K562 (cell line): ENCODE measurements around the gene EVI5L. TPM values are rescaled to one million over a fixed set of nuclear protein-coding genes. Genes with fewer than 3 reads are reported as not detected.

Source experiments
- ATAC-seq: fragments of 200-7000 bp; cut with Tn5 transposase; 3 replicates; pipeline ENCODE4 v1.9.1; 2020; ENCODE audit warnings: moderate library complexity
- BruUV-seq: library from RNA; stranded (reverse); fragments of 400-500 nt; replicated peaks from 2 replicates; lab custom pipeline; 2021; lab: Mats Ljungman, UMichigan
- CTCF ChIA-PET: fragments of 300-600 bp; formaldehyde crosslinking; extraction: SDS; loops from one replicate; lab custom pipeline; 2021; ENCODE audit warnings: low intra/inter-chr PET ratio; lab: Yijun Ruan, JAX
- POLR2A ChIA-PET: fragments of 300-600, 350-650 bp; sonication (Branson Sonifier 250); formaldehyde crosslinking; extraction: SDS; loops from one replicate; lab custom pipeline; 2021; ENCODE audit warnings: antibody characterized with exemption, inconsistent platforms; lab: Yijun Ruan, JAX
- DNase-seq, 4 experiments: peaks; one replicate each; pipeline versions ENCODE4 v3.0.0 to v3.0.0-alpha.2; 2011 to 2018; ENCODE audit warnings: low spot score in 3 of 4, mixed read lengths in 3 of 4; ENCODE audit errors: extremely low read depth in 1 of 4
- FAIRE-seq: peaks from 2 replicates; lab custom pipeline; 2011; peaks lifted over from hg19 to GRCh38; lab: Jason Lieb, UNC
- H2AFZ ChIP-seq: 2 replicates; pipeline ENCODE4 v1.6.0; 2011; ENCODE audit warnings: low read depth, low read length, control low read depth, inconsistent platforms
- H3K27ac ChIP-seq: fragments of 200-600 bp; 3 replicates; pipeline ENCODE4 v1.8.0; 2011; ENCODE audit warnings: low read depth, mild to moderate bottlenecking, control low read depth, inconsistent platforms, low read length, moderate library complexity, mixed read lengths; ENCODE audit errors: extremely low read depth
- H3K27me3 ChIP-seq, 2 experiments: fragments of 300-600 bp in 1 of 2; 2 replicates in 1 of 2; 3 replicates in 1 of 2; pipeline versions ENCODE4 v1.6.0 to v1.8.0; 2011; ENCODE audit warnings: inconsistent platforms in 2 of 2, low read length in 2 of 2, mild to moderate bottlenecking in 1 of 2, mixed read lengths in 1 of 2, moderate library complexity in 1 of 2; ENCODE audit not compliant: control insufficient read depth in 2 of 2, insufficient read depth in 2 of 2
- H3K36me3 ChIP-seq: fragments of 300-600 bp; 3 replicates; pipeline ENCODE4 v1.8.0; 2011; ENCODE audit warnings: mild to moderate bottlenecking, low read length, inconsistent platforms; ENCODE audit not compliant: control insufficient read depth, insufficient read depth
- H3K4me1 ChIP-seq, 2 experiments: fragments of 200-600 bp in 1 of 2; replicated peaks in 1 of 2; 2 replicates in 1 of 2; 3 replicates in 1 of 2; pipeline versions ENCODE4 v1.5.1 to v1.8.0; 2011; ENCODE audit warnings: inconsistent platforms in 2 of 2, low read length in 2 of 2, mild to moderate bottlenecking in 1 of 2, mixed read lengths in 1 of 2, moderate library complexity in 1 of 2; ENCODE audit not compliant: control insufficient read depth in 2 of 2, insufficient read depth in 2 of 2
- H3K4me2 ChIP-seq: 2 replicates; pipeline ENCODE4 v1.6.1; 2011; ENCODE audit warnings: low read length, control low read depth, inconsistent platforms, mixed read lengths; ENCODE audit not compliant: insufficient read depth
- H3K4me3 ChIP-seq: fragments of 200-600 bp; sonication (generic), shearing (Covaris generic); 2 replicates; pipeline ENCODE4 v1.5.1; 2016; ENCODE audit warnings: control low read depth, inconsistent platforms
- H3K79me2 ChIP-seq: fragments of 200-600 bp; 3 replicates; pipeline ENCODE4 v1.8.0; 2011; ENCODE audit warnings: low read length, inconsistent platforms; ENCODE audit not compliant: control insufficient read depth, insufficient read depth
- H3K9ac ChIP-seq, 2 experiments: 2 replicates each; pipeline versions ENCODE4 v1.6.0 to v1.6.1; 2011; ENCODE audit warnings: low read depth in 2 of 2, low read length in 2 of 2, control low read depth in 1 of 2, inconsistent platforms in 1 of 2, mild to moderate bottlenecking in 1 of 2, mixed read lengths in 1 of 2; ENCODE audit not compliant: insufficient read depth in 1 of 2
- H3K9me1 ChIP-seq: one replicate; pipeline ENCODE4 v1.6.0; 2011; ENCODE audit warnings: inconsistent platforms, mild to moderate bottlenecking, low read length, moderate library complexity; ENCODE audit not compliant: control insufficient read depth, insufficient read depth
- H3K9me3 ChIP-seq: replicated peaks from 2 replicates; pipeline ENCODE4 v1.5.1; 2011; ENCODE audit warnings: low read depth, low read length, inconsistent platforms; ENCODE audit not compliant: control insufficient read depth, insufficient read depth
- H4K20me1 ChIP-seq: replicated peaks from 2 replicates; pipeline ENCODE4 v1.6.1; 2011; ENCODE audit warnings: low read length, inconsistent platforms, mixed read lengths; ENCODE audit not compliant: control insufficient read depth, insufficient read depth
- CBX5 ChIP-seq: IDR thresholded peaks from 2 replicates; pipeline ENCODE4 v1.6.1; 2014; ENCODE audit warnings: low read depth, borderline replicate concordance
- CHD1 ChIP-seq: fragments of 200-600 bp; sonication (generic); IDR thresholded peaks from one replicate; pipeline ENCODE4 v1.6.1; 2012; ENCODE audit warnings: mild to moderate bottlenecking, moderate library complexity, low read length, inconsistent platforms
- DLX4 ChIP-seq: fragments of 250-450 bp; sonication (Bioruptor Pico); IDR thresholded peaks from 2 replicates; pipeline ENCODE4 v1.6.1; 2021; ENCODE audit warnings: mild to moderate bottlenecking
- GABPB1 ChIP-seq: sonication (generic); formaldehyde crosslinking; IDR thresholded peaks from 2 replicates; pipeline ENCODE4 v1.8.0; 2022; ENCODE audit warnings: mild to moderate bottlenecking, missing genetic modification reagents
- HNRNPL ChIP-seq: fragments of 200-400 bp; formaldehyde crosslinking; IDR thresholded peaks from 2 replicates; pipeline ENCODE4 v1.6.1; 2017; ENCODE audit warnings: low read depth, mild to moderate bottlenecking, low read length
- MNT ChIP-seq, 2 experiments: fragments of 450-650 bp; conservative IDR thresholded peaks; 2 replicates each; pipeline ENCODE4 v1.6.1; 2017; ENCODE audit warnings: mild to moderate bottlenecking in 2 of 2, moderate library complexity in 2 of 2
- NFE2 ChIP-seq: IDR thresholded peaks from 2 replicates; pipeline ENCODE4 v1.6.1; 2014; ENCODE audit warnings: antibody characterized with exemption, low read depth
- NRF1 ChIP-seq, 2 experiments: fragments of 450-650 bp; IDR thresholded peaks in 1 of 2; conservative IDR thresholded peaks in 1 of 2; 2 replicates each; pipeline ENCODE4 v1.6.1; 2014; ENCODE audit warnings: mild to moderate bottlenecking in 2 of 2
- RBFOX2 ChIP-seq: fragments of 200-400 bp; formaldehyde crosslinking; IDR thresholded peaks from 2 replicates; pipeline ENCODE4 v1.6.1; 2017; ENCODE audit warnings: low read depth, mild to moderate bottlenecking, low read length, moderate library complexity
- RHOXF2B ChIP-seq: fragments of 250-450 bp; sonication (Bioruptor Pico); conservative IDR thresholded peaks from 2 replicates; pipeline ENCODE4 v1.5.1; 2021
- SMAD4 ChIP-seq: fragments of 250-450 bp; sonication (Bioruptor Pico); conservative IDR thresholded peaks from 2 replicates; pipeline ENCODE4 v1.8.0; 2021; ENCODE audit warnings: inconsistent platforms, mild to moderate bottlenecking, moderate library complexity
- TEAD4 ChIP-seq, 2 experiments: sonication (generic) in 1 of 2; formaldehyde crosslinking in 1 of 2; IDR thresholded peaks; 2 replicates each; pipeline versions ENCODE4 v1.6.1 to v1.8.0; 2012 to 2022; ENCODE audit warnings: borderline replicate concordance in 1 of 2, inconsistent platforms in 1 of 2, low read length in 1 of 2, mild to moderate bottlenecking in 1 of 2, missing genetic modification reagents in 1 of 2
- TRIM25 ChIP-seq: fragments of 450-650 bp; IDR thresholded peaks from 2 replicates; pipeline ENCODE4 v1.7.0; 2016; ENCODE audit warnings: borderline replicate concordance
- ZNF699 ChIP-seq: fragments of 250-450 bp; sonication (Bioruptor Pico); IDR thresholded peaks from 2 replicates; pipeline ENCODE4 v1.8.0; 2021; ENCODE audit warnings: mild to moderate bottlenecking, moderate library complexity; ENCODE audit not compliant: insufficient replicate concordance
- WGBS: fragments of 100-300 bp; shearing (Covaris generic); methylation state at CpG from one replicate; pipeline ENCODE4 v1.1.6; 2016; ENCODE audit warnings: low coverage, mixed read lengths; ENCODE audit not compliant: insufficient coverage; ENCODE audit errors: missing lambda C conversion rate; 5-methylcytosine and 5-hydroxymethylcytosine counted together
- in situ Hi-C: fragments of 300-500 bp; cut with MboI; formaldehyde crosslinking; loops from 4 replicates; pipeline ENCODE4 v1.15.0; 2018; ENCODE audit warnings: inconsistent platforms, mixed read lengths
- intact Hi-C: fragments of 100-400 bp; cut with micrococcal nuclease; formaldehyde crosslinking; loops from 2 replicates; pipeline ENCODE4 v1.14.2; 2022
- polyA plus RNA-seq, 8 experiments: library from polyadenylated mRNA; depleted of rRNA in 4 of 8; stranded (reverse) in 5 of 8; unstranded in 3 of 8; fragments of >200 nt; fragmentation: Nextera tagmentation in 2 of 8; fragmentation: Illumina TruSeq in 1 of 8; extraction: Ambion mirVana in 2 of 8; extraction: Trizol in 1 of 8; gene quantifications; 2 replicates each; pipeline versions ENCODE4 v1.2.1 to v1.2.3, GENCODE V29; 2011 to 2014; ENCODE audit warnings: inconsistent platforms in 1 of 8, missing spikeins in 1 of 8
- total RNA-seq, 7 experiments: library from RNA; depleted of rRNA in 6 of 7; stranded (reverse); fragments of >200 nt in 6 of 7; fragmentation: Illumina TruSeq in 2 of 7; extraction: Trizol in 2 of 7; gene quantifications; 2 replicates each; pipeline versions ENCODE4 v1.2.1 to v1.2.3, GENCODE V29; 2011 to 2021; ENCODE audit warnings: low replicate concordance in 1 of 7

EVI5L gene
- total and polyA plus RNA-seq, 9 of the 15 experiments (the other 6 are each of a cell fraction or from before 2014, with no cell fraction given), result 0.69 to 1.8 (median 1.2) TPM; not detected in 2

- BruUV-seq, result no TSS peak
- Histone ChIP-seq H3K4me1 (peaks cover 15 to 89% of the 10 kb centered on the region in 2 experiments; a peak in 4 of 5 replicates), H2AFZ (peak overlapping the region; percentile 99), H3K36me3 (no peaks in the 10 kb centered on the region), H3K4me3 (peak overlapping the region; percentile 75), H4K20me1 (peaks cover 13% of the 10 kb centered on the region), H3K79me2 (no peaks in the 10 kb centered on the region), H3K27ac (peak overlapping the region; percentile 71), H3K9ac (peak overlapping the region; percentile 54 to 88), H3K9me3 (no peaks in the 10 kb centered on the region), H3K27me3 (no peaks in the 10 kb centered on the region; a peak in 1 of 5 replicates), H3K4me2 (peak overlapping the region; percentile 83), H3K9me1 (no peaks in the 10 kb centered on the region)
- POLR2A ChIA-PET, result interaction anchor here (0.6 to 2.0 kb wide), 17 partner anchors 10 to 527 kb away, joined by 3 to 16 read pairs (median 3); partner anchors contain the start of genes MAP2K7, PET100, SNAPC2 and XAB2
- intact Hi-C loops, result no loop called here
- DNase-seq (peak; percentile 78 to 94 (median 85)), ATAC-seq (peak; percentile 68), FAIRE-seq (peak; percentile 99)
- CTCF ChIA-PET, result interaction anchor here (1.2 kb wide), 1 partner anchor 16 kb away, joined by 3 read pairs; no protein-coding TSS in a partner anchor
- under 1% methylated on average over 50 of the region's 67 CpGs for WGBS
- in situ Hi-C loops, result no loop called here
- peak; percentile 9; the same call in 1 of the 2 replicates for TF ChIP-seq CBX5
- TF ChIP-seq RHOXF2B (CRISPR knock-in tag), result no peak
- 0 out of 2 replicates have a peak, but pooled peaks have one; percentile 24 for TF ChIP-seq NFE2
- TF ChIP-seq TEAD4 (IDR thresholded peaks at IDR 0.05; ENCODE audit: low read length), result no peak
- TF ChIP-seq TEAD4 (CRISPR knock-in tag; IDR thresholded peaks at IDR 0.05; ENCODE audit: borderline replicate concordance), result no peak
- TF ChIP-seq RBFOX2, result peak; percentile 46
- TF ChIP-seq HNRNPL, result no peak
- TF ChIP-seq NRF1 (conservative IDR thresholded peaks at IDR 0.05 in 1 of 2, IDR thresholded peaks at IDR 0.05 in 1 of 2), result peak; percentile 70 to 73
- peak in 1 of 2 experiments; percentile 1; a peak in 2 of 4 replicates for TF ChIP-seq MNT (conservative IDR thresholded peaks at IDR 0.05)
- TF ChIP-seq CHD1, result peak; percentile 35
- TF ChIP-seq TRIM25, result no peak
- peak; percentile 67; the same call in 1 of the 2 replicates for TF ChIP-seq SMAD4 (CRISPR knock-in tag)
- no peak for TF ChIP-seq DLX4 (CRISPR knock-in tag)
- peak; percentile 68 for TF ChIP-seq GABPB1
- TF ChIP-seq ZNF699 (CRISPR knock-in tag), result no peak
These were observed 38.8 kb downstream of the EVI5L start for GRCh38 chr19:7868671-7869452.
